ENCODE data around the gene ACYP1. TPM values are rescaled to one million over a fixed set of nuclear protein-coding genes. Genes with fewer than 3 reads are reported as not detected.

The ACYP1 gene
- total RNA-seq, 1 donor: 18.3 TPM

DNA sequence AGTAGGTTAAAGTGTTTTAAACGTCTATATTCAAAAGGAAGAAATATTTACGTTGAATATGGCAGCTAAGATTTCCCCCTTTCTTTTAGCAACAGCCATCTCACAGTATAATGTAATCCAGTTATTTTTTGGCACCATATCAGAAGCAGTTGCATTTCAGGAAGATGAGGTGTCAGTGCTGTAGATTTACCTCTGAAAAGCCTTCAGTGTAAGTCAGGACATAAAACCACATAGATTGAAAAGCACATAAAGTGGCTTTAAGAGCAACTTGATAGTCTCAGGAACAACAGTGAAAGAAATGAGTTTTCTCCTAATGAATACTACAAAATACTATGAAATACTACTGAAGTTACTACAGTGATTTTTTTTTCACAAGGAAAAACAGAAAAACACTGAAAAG, 19.5 kb downstream of the ACYP1 start:
- DNase-seq (ENCODE audit: low read depth): peak; percentile 64
- H3K4me3 ChIP-seq (ENCODE audit: low read depth, low read length): no peak overlapping the region
- TF ChIP-seq, protein P1, sequence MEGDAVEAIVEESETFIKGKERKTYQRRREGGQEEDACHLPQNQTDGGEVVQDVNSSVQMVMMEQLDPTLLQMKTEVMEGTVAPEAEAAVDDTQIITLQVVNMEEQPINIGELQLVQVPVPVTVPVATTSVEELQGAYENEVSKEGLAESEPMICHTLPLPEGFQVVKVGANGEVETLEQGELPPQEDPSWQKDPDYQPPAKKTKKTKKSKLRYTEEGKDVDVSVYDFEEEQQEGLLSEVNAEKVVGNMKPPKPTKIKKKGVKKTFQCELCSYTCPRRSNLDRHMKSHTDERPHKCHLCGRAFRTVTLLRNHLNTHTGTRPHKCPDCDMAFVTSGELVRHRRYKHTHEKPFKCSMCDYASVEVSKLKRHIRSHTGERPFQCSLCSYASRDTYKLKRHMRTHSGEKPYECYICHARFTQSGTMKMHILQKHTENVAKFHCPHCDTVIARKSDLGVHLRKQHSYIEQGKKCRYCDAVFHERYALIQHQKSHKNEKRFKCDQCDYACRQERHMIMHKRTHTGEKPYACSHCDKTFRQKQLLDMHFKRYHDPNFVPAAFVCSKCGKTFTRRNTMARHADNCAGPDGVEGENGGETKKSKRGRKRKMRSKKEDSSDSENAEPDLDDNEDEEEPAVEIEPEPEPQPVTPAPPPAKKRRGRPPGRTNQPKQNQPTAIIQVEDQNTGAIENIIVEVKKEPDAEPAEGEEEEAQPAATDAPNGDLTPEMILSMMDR (IDR thresholded peaks at IDR 0.05; ENCODE audit: insufficient read depth, low read length): no peak

- DNase-seq (ENCODE audit: low read depth): no peak
- no peak overlapping the region for H3K4me3 ChIP-seq (ENCODE audit: low read depth, low read length)
- TF ChIP-seq, protein P1 (IDR thresholded peaks at IDR 0.05; ENCODE audit: insufficient read depth, low read length): no peak
These were observed 21.8 kb downstream of the ACYP1 start for GRCh38 chr14:75042035-75042434.

GRCh38 chr14:75041613-75042012, 22.2 kb downstream of the ACYP1 start:
- TF ChIP-seq, protein P1 (IDR thresholded peaks at IDR 0.05; ENCODE audit: insufficient read depth, low read length): no peak
- no peak overlapping the region for H3K4me3 ChIP-seq (ENCODE audit: low read depth, low read length)
- DNase-seq (ENCODE audit: low read depth): no peak

DNA sequence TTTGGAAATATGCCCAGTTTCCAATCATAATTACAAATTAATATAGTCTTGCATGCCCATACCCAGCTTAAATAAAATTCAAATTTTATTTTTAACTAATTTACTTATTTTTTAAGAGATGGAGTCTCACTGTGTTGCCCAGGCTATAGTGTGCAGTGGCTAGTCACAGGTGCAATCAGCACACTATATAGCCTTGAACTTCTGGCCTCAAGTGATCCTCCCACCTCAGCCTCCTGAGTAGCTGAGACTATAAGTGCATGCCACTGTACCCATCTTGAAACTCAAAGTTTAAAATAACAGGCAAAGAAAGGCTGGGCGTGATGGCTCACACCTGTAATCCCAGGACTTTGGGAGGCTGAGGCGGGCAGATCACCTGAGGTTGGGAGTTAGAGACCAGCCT, 22.9 kb downstream of the ACYP1 start:
- TF ChIP-seq, protein P1 (IDR thresholded peaks at IDR 0.05; ENCODE audit: insufficient read depth, low read length): no peak
- DNase-seq (ENCODE audit: low read depth): no peak
- no peak overlapping the region for H3K4me3 ChIP-seq (ENCODE audit: low read depth, low read length)

DNA sequence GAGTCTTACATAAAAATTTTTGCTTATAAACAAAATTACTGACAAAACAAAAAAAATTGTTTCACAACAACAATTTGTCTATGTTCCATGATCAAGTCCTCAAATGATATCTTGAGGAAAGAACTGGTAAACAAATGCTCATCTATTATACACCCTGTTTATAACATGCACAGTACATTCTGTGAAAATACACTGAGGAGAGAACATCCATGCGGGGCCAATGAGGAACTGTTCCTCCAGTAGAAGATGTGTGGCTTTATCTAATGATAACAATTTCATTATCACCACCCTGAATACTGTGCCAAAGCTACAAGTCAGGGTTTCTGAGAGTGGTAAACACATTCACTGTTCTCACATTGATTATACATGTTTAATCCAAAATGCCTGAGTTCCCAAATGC, 23.3 kb downstream of the ACYP1 start:
- DNase-seq (ENCODE audit: low read depth): no peak
- TF ChIP-seq, protein P1 (IDR thresholded peaks at IDR 0.05; ENCODE audit: insufficient read depth, low read length): no peak
- H3K4me3 ChIP-seq (ENCODE audit: low read depth, low read length): no peak overlapping the region

GRCh38 chr14:75032939-75033338, 30.9 kb downstream of the ACYP1 start:
- no peak for DNase-seq (ENCODE audit: low read depth)
- H3K4me3 ChIP-seq (ENCODE audit: low read depth, low read length): no peak overlapping the region
- TF ChIP-seq, protein P1 (IDR thresholded peaks at IDR 0.05; ENCODE audit: insufficient read depth, low read length): no peak

- DNase-seq (ENCODE audit: low read depth): no peak
- H3K4me3 ChIP-seq (ENCODE audit: low read depth, low read length): no peak overlapping the region
- TF ChIP-seq, protein P1 (IDR thresholded peaks at IDR 0.05; ENCODE audit: insufficient read depth, low read length): no peak
These were observed 33.7 kb downstream of the ACYP1 start for GRCh38 chr14:75030147-75030546.

Data from fibroblast of the aortic adventitia (primary cell).